Osteoblast (primary cell): ENCODE data around the gene COL6A3. TPM values are rescaled to one million over a fixed set of nuclear protein-coding genes. Genes with fewer than 3 reads are reported as not detected.
A peak's percentile ranks its signal among the peaks of the same experiment; 100 is the strongest.

Experiments used
- DNase-seq: peaks from one replicate; pipeline ENCODE4 v3.0.0; 2011; ENCODE audit warnings: low spot score, mixed read lengths; ENCODE audit not compliant: insufficient read length; ENCODE audit errors: missing footprints
- H2AFZ ChIP-seq: 2 replicates; pipeline ENCODE4 v1.6.0; 2011; ENCODE audit warnings: mild to moderate bottlenecking, low read length
- H3K27ac ChIP-seq: 2 replicates; pipeline ENCODE4 v1.5.1; 2011; ENCODE audit warnings: mild to moderate bottlenecking, low read depth, low read length, moderate library complexity
- H3K27me3 ChIP-seq: 2 replicates; pipeline ENCODE4 v1.6.0; 2012; ENCODE audit warnings: mild to moderate bottlenecking, control low read depth, inconsistent platforms, low read length, moderate library complexity; ENCODE audit not compliant: insufficient read depth
- H3K36me3 ChIP-seq: 2 replicates; pipeline ENCODE4 v1.5.1; 2011; ENCODE audit warnings: mild to moderate bottlenecking, low read length, control low read depth, moderate library complexity; ENCODE audit not compliant: insufficient read depth
- H3K4me1 ChIP-seq: 2 replicates; pipeline ENCODE4 v1.5.1; 2011; ENCODE audit warnings: mild to moderate bottlenecking, low read length, control low read depth, moderate library complexity; ENCODE audit not compliant: insufficient read depth
- H3K4me2 ChIP-seq: 2 replicates; pipeline ENCODE4 v1.6.0; 2011; ENCODE audit warnings: mild to moderate bottlenecking, low read length; ENCODE audit not compliant: insufficient read depth
- H3K4me3 ChIP-seq: fragments of 200-600 bp; sonication (generic); 3 replicates; pipeline ENCODE4 v1.5.1; 2012; ENCODE audit warnings: mild to moderate bottlenecking, low read length, inconsistent platforms; ENCODE audit not compliant: insufficient read depth
- H3K79me2 ChIP-seq: 2 replicates; pipeline ENCODE4 v1.6.0; 2012; ENCODE audit warnings: mild to moderate bottlenecking, low read length, control low read depth, inconsistent platforms; ENCODE audit not compliant: insufficient read depth
- H3K9me3 ChIP-seq: 2 replicates; pipeline ENCODE4 v1.5.1; 2011; ENCODE audit warnings: low read depth, low read length, control low read depth
- H4K20me1 ChIP-seq: 2 replicates; pipeline ENCODE4 v1.6.0; 2012; ENCODE audit warnings: mild to moderate bottlenecking, low read length, control low read depth; ENCODE audit not compliant: insufficient read depth
- total RNA-seq: library from RNA; depleted of rRNA; stranded (reverse); fragments of >200 nt; gene quantifications from 2 replicates; pipeline ENCODE4 v1.2.3, GENCODE V29; 2012
- TF ChIP-seq, protein P1 (sequence below): IDR thresholded peaks from 2 replicates; pipeline ENCODE4 v1.5.1; 2011; ENCODE audit warnings: mild to moderate bottlenecking, low read depth, low read length, moderate library complexity; ENCODE audit errors: extremely low read depth

COL6A3 gene
- total RNA-seq, 1 donor: 4,017 TPM

- Histone ChIP-seq H2AFZ (no peak overlapping the region), H3K36me3 (peaks cover 2% of the 10 kb centered on the region), H3K27me3 (no peaks in the 10 kb centered on the region), H3K4me1 (peaks cover 29% of the 10 kb centered on the region), H4K20me1 (no peaks in the 10 kb centered on the region), H3K79me2 (no peaks in the 10 kb centered on the region), H3K4me2 (no peak overlapping the region), H3K27ac (peak overlapping the region; percentile 93), H3K4me3 (no peak overlapping the region), H3K9me3 (no peaks in the 10 kb centered on the region)
- DNase-seq: no peak
- TF ChIP-seq, protein P1, sequence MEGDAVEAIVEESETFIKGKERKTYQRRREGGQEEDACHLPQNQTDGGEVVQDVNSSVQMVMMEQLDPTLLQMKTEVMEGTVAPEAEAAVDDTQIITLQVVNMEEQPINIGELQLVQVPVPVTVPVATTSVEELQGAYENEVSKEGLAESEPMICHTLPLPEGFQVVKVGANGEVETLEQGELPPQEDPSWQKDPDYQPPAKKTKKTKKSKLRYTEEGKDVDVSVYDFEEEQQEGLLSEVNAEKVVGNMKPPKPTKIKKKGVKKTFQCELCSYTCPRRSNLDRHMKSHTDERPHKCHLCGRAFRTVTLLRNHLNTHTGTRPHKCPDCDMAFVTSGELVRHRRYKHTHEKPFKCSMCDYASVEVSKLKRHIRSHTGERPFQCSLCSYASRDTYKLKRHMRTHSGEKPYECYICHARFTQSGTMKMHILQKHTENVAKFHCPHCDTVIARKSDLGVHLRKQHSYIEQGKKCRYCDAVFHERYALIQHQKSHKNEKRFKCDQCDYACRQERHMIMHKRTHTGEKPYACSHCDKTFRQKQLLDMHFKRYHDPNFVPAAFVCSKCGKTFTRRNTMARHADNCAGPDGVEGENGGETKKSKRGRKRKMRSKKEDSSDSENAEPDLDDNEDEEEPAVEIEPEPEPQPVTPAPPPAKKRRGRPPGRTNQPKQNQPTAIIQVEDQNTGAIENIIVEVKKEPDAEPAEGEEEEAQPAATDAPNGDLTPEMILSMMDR: no peak
Measured at GRCh38 chr2:237316339-237316738, 97.6 kb downstream of the COL6A3 start.

DNA sequence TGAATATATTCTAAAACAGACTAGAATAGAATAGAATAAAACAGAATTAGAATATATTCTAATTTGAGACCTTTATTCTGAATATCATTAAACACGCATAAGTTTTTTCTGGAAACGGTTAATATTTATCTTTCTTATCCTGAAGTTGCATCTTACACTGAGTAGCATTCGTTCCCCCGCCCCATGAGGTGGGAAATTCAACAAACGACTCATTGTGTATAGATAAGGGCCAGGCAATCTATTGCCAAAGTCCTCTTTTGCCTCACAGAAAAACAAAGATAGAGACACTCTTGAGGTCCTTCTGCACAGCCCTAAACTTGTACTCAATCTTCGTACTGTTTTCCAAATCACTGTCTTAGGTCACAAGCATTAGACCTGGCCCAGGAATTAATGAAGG is 98.1 kb downstream of the COL6A3 start:
- Histone ChIP-seq H2AFZ (no peak overlapping the region), H3K4me3 (no peak overlapping the region), H3K27me3 (no peaks in the 10 kb centered on the region), H3K79me2 (no peaks in the 10 kb centered on the region), H4K20me1 (no peaks in the 10 kb centered on the region), H3K36me3 (no peaks in the 10 kb centered on the region), H3K9me3 (no peaks in the 10 kb centered on the region), H3K27ac (peak overlapping the region; percentile 93), H3K4me2 (peak overlapping the region; percentile 14), H3K4me1 (peaks cover 32% of the 10 kb centered on the region)
- TF ChIP-seq, protein P1: no peak
- DNase-seq: no peak

- H3K27ac ChIP-seq: peak overlapping the region; percentile 93
Measured at GRCh38 chr2:237315170-237315828, 98.7 kb downstream of the COL6A3 start.

DNA sequence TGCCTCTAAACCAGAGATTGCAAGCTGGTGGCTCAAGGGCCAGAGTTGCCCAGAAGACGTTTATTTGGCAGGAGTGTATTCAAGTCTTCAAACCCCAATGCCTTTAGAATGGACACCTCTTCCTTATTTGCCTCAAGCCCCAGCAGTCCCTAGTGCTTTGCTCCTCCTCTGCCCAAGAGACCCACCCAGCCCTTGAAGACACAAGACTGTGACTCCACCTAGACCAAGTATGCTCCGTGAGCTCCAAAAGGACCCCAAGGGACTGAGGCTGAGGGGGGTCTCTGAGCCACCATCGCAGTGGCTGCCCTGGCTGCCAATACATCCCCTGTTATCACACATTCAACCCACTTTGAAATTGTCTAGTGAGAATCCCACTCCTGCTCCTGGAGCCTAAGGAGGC is 99.3 kb downstream of the COL6A3 start:
- Histone ChIP-seq H4K20me1 (no peaks in the 10 kb centered on the region), H3K27me3 (no peaks in the 10 kb centered on the region), H3K9me3 (no peaks in the 10 kb centered on the region), H3K4me1 (peaks cover 38% of the 10 kb centered on the region), H3K27ac (peak overlapping the region; percentile 93), H2AFZ (no peak overlapping the region), H3K79me2 (no peaks in the 10 kb centered on the region), H3K4me2 (no peak overlapping the region), H3K4me3 (no peak overlapping the region), H3K36me3 (no peaks in the 10 kb centered on the region)
- TF ChIP-seq, protein P1: no peak
- no peak for DNase-seq

More at GRCh38 chr2:237315170-237315828, 98.7 kb downstream of the COL6A3 start:
- Histone ChIP-seq H3K27me3 (no peaks in the 10 kb centered on the region), H3K79me2 (no peaks in the 10 kb centered on the region), H3K36me3 (no peaks in the 10 kb centered on the region), H3K4me2 (peak overlapping the region; percentile 14), H3K4me1 (peaks cover 37% of the 10 kb centered on the region), H3K9me3 (no peaks in the 10 kb centered on the region), H4K20me1 (no peaks in the 10 kb centered on the region), H2AFZ (no peak overlapping the region), H3K4me3 (no peak overlapping the region)
- DNase-seq: peak; percentile 69
- TF ChIP-seq, protein P1: peak; percentile 32
